Measurements from ENCODE around the gene VAV3.
A peak's percentile ranks its signal among the peaks of the same experiment; 100 is the strongest.

Gene VAV3

GRCh38 chr1:107544285-107544684, 420.7 kb downstream of the VAV3 start:
- DNase-seq (ENCODE audit: low spot score) = no peak
- H3K27ac ChIP-seq = no peak overlapping the region
- no peak for TF ChIP-seq CTCF (conservative IDR thresholded peaks at IDR 0.05; ENCODE audit: low read depth)
- ChIA-PET POLR2A (ENCODE audit: low non-redundant PET) (no interaction called here), CTCF (no interaction called here)

GRCh38 chr1:107541412-107541811, 423.6 kb downstream of the VAV3 start:
- DNase-seq (ENCODE audit: low spot score) = no peak
- POLR2A ChIA-PET (ENCODE audit: low non-redundant PET) = no interaction called here
- TF ChIP-seq CTCF (conservative IDR thresholded peaks at IDR 0.05; ENCODE audit: low read depth) = no peak
- CTCF ChIA-PET = interaction anchor here (0.6 kb wide), 1 partner anchor 207 kb away, joined by 3 read pairs; no protein-coding TSS in a partner anchor
- no peak overlapping the region for H3K27ac ChIP-seq

- CTCF ChIA-PET = interaction anchor here (0.6 kb wide), 1 partner anchor 209 kb away, joined by 8 read pairs; no protein-coding TSS in a partner anchor
- DNase-seq (ENCODE audit: low spot score) = no peak
- POLR2A ChIA-PET (ENCODE audit: low non-redundant PET) = no interaction called here
Measured at GRCh38 chr1:107538502-107538901, 426.5 kb downstream of the VAV3 start.

GRCh38 chr1:107536266-107536665, 428.7 kb downstream of the VAV3 start:
- peak; percentile 71 for DNase-seq (ENCODE audit: low spot score)

More at GRCh38 chr1:107538502-107538901, 426.5 kb downstream of the VAV3 start:
- TF ChIP-seq CTCF (conservative IDR thresholded peaks at IDR 0.05; ENCODE audit: low read depth) = no peak
- no peak overlapping the region for H3K27ac ChIP-seq

GRCh38 chr1:107535091-107535490, 429.9 kb downstream of the VAV3 start:
- POLR2A ChIA-PET (ENCODE audit: low non-redundant PET) = no interaction called here
- CTCF ChIA-PET = interaction anchor here (0.6 to 0.7 kb wide), 2 partner anchors 19 to 196 kb away, joined by 3 to 4 read pairs; no protein-coding TSS in a partner anchor
- peak overlapping the region; percentile 96 for H3K27ac ChIP-seq

More at GRCh38 chr1:107536266-107536665, 428.7 kb downstream of the VAV3 start:
- ChIA-PET CTCF (interaction anchor here (0.6 kb wide), 1 partner anchor 232 kb away, joined by 3 read pairs; no protein-coding TSS in a partner anchor), POLR2A (ENCODE audit: low non-redundant PET) (no interaction called here)
- TF ChIP-seq CTCF (conservative IDR thresholded peaks at IDR 0.05; ENCODE audit: low read depth) = no peak
- H3K27ac ChIP-seq = peak overlapping the region; percentile 96

GRCh38 chr1:107534632-107535031, 430.3 kb downstream of the VAV3 start:
- ChIA-PET POLR2A (ENCODE audit: low non-redundant PET) (no interaction called here), CTCF (interaction anchor here (0.6 kb wide), 1 partner anchor 196 kb away, joined by 3 read pairs; no protein-coding TSS in a partner anchor)
- DNase-seq (ENCODE audit: low spot score) = no peak
- peak overlapping the region; percentile 96 for H3K27ac ChIP-seq
- TF ChIP-seq CTCF (conservative IDR thresholded peaks at IDR 0.05; ENCODE audit: low read depth) = no peak

More at GRCh38 chr1:107535091-107535490, 429.9 kb downstream of the VAV3 start:
- TF ChIP-seq CTCF (conservative IDR thresholded peaks at IDR 0.05; ENCODE audit: low read depth) = no peak
- DNase-seq (ENCODE audit: low spot score) = no peak
